CD4-positive, alpha-beta T cell treated with Interleukin-15 for 4 hours (primary cell): ENCODE data around the gene THBS1.

ENCODE experiments used
- DNase-seq: peaks from one replicate; pipeline ENCODE4 v3.0.0-alpha.2; 2020; ENCODE audit warnings: low spot score

The THBS1 gene

GRCh38 chr15:39580485-39581241 is at the start of gene THBS1:
THBS1 (plus strand) TSS chr15:39581079; CDS start chr15:39581858, 779 bp downstream.
- no peak for DNase-seq

DNA sequence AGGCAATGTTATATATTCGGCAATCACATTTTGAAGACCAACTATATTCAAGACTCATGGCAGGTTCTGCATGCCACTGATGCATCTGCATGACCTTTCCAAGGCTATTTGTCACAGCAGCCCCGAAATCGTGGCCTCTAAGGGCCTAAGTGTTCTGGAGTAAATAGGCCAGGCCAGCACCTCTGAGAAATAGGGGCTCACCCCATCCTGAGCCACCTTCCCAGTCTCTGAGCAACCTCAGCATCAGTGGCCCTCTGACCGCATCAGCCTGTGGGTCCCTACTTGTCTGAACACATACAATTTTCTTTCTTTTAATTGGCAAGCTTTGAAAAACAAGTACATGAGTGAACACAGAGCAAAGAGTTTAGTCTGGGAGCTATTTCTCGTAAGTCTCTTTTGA is 45.9 kb upstream of the THBS1 start:
- DNase-seq: no peak

DNA sequence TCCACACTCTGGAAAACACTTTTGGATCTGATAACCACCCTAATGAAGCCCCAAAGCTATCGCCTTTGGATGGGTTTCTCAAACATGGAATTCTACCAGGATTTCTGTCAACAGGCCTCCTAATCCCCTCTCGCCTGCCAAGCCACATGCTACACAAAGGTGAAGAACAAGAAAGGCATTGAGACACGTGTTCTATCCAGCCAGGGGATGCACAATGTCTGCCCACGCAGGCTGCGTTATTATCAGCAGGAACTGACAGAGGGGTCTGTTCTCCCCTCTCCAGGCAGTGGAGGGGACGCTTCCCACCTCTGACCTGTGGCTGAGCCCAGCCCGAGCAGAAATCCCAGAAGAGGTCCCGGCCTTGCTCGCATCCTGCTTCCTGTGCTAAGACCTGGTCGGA is 45.4 kb upstream of the THBS1 start:
- DNase-seq: no peak

- no peak for DNase-seq
Observed at GRCh38 chr15:39538936-39539335, 41.9 kb upstream of the THBS1 start.

- DNase-seq: no peak
Observed at GRCh38 chr15:39539466-39539865, 41.4 kb upstream of the THBS1 start.

GRCh38 chr15:39539973-39540558 is 40.8 kb upstream of the THBS1 start:
- DNase-seq: no peak

DNA sequence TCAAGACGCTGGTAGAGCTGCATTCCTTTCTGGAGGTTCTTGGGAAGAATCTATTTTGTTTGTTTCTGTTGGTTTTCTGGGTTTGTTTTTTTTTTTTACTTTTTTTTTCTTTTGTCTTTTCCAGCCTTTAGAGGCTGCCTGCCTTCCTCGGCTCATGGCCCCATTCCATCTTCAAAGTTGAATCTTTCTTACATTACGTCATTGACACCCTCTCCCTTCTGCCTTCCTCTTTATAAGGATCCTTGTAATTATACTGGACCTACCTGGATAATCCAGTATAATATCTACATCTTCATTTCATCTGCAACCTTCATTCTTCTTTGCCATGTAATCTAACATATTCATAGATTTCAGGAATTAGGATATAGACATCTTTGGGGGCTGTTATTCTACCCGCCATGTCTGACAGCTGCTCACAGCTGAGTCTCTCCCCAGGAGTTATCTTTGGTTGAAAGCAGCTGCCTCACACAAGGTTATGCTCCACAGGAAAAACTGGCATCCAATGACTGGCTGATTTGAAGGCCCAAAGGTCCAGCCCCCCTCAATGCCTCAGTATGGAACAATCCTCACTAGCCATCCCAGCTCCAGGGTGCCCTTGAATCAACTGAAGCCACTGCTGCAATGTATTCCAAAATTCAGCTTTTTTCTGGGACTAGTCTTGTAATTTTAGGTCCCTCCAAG is 38.4 kb upstream of the THBS1 start:
- DNase-seq: no peak

DNA sequence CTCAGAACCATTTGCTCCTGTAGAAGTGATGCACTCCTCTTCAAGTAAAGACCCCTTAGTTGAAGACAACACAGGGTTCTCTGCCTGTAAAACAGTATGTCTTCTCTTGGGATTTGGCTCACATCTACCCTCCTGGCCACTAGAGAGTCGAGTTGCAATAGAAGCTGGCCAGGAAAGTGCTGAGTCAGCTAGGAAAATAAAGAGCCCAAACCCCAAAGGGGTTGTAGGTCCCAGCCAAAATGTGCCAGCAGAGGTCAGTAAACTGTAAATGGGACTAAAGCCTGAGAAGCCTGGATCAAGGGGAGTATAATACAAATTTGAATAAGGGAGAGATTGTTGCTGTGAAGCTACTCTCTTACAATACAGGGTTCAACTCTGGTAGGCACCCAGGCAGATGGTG is 37.2 kb upstream of the THBS1 start:
- DNase-seq: no peak

- DNase-seq: no peak
Observed at GRCh38 chr15:39546842-39547241, 34.0 kb upstream of the THBS1 start.

DNA sequence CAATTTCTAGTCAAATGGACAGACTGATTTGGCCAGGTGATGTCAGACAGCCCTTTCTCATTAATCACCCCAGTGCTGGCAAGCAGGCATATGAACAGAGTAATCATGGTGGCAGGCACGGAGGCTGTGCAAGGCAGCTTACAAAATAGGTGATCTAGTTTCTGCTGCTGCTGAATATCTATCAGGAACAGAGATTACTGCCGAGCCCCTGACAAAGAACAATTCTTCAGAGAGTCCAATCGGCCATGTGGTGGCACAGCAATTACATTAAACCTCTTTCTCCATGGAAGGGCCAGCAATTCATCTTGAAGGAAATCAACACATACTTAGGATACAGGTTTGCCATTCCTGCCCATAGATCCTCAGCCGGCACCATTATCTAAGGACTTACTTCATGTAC is 32.3 kb upstream of the THBS1 start:
- no peak for DNase-seq

GRCh38 chr15:39549912-39550311 is 31.0 kb upstream of the THBS1 start:
- no peak for DNase-seq

GRCh38 chr15:39551476-39551875 is 29.4 kb upstream of the THBS1 start:
- no peak for DNase-seq

- no peak for DNase-seq
Observed at GRCh38 chr15:39552556-39552955, 28.3 kb upstream of the THBS1 start.

DNA sequence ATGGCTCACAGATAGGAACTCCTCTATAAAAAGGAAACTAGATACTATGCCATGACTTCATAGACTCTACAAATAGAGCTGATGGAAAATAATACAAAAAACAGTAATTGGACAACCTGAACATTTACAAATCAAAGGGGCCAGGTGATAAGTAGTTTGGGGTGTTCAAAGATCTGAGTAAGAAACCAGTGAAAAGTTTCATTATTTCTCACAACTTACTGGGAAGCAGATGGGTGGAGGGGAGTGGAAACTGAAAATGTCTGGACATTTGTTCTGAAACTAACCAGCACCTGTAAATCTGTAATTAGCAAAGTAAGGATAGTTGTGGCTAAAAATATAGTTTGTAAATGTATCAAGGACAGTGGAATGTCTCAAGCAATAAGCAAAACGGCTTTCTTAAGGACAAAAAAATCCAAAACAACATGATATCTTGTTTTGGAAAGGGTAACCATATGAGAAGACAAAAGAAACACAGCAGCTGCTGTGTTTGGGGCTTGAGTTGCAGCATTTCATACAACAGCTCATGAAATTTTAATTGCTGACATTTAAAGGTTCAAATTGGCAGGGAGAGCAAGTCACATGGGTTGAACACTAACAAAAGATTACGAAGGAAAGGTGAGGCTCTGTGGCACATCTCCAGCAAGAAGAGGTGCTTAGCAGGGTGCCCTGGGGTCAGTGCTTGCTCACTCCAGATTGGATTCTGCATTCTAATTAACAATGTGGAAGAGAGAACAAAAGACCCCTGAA is 26.8 kb upstream of the THBS1 start:
- DNase-seq: no peak

- DNase-seq: no peak
Observed at GRCh38 chr15:39554746-39555387, 26.0 kb upstream of the THBS1 start.

GRCh38 chr15:39555885-39556284 is 25.0 kb upstream of the THBS1 start:
- no peak for DNase-seq

DNA sequence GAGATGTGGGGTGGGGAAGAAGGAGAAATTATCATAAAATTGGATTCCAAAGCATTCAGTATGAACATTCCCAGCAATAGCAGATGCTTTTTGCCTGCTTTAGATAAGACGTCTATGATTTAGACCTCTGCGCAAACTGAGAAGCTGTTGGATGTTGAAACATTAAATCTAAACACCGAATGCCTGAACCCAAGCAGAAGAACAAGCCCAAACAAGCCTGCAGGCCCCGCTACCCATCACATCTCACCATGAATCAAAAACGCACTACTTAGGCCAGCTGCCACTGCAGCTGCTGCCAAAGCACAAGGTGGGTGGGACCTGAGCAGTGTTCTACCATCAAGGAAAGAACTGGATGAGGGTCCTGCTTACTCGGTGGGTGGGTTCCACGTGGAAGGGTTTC is 24.4 kb upstream of the THBS1 start:
- DNase-seq: no peak

DNA sequence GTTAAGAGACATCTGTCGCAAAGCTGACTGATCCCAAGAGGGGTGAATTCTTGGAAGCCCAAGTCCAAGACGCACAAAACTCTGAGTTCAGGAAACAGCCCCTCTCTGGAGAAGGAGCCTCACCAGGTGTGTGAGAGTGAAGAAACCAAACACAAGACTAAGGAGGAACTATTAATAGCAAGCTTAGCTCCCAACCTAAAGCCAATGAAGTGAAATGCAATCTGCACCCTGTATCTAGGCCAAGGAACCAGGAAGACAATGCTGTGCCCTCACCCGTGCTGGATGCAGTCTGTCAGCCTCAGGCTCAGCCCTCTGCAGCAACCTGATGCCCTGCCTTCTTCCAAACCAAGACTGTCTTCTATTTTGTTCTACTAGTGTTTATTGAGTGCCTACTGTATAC is 22.5 kb upstream of the THBS1 start:
- DNase-seq: no peak

GRCh38 chr15:39564972-39565665 is 15.8 kb upstream of the THBS1 start:
- no peak for DNase-seq

- DNase-seq: no peak
Observed at GRCh38 chr15:39565851-39566250, 15.0 kb upstream of the THBS1 start.

- no peak for DNase-seq
Observed at GRCh38 chr15:39573287-39573686, 7.6 kb upstream of the THBS1 start.

DNA sequence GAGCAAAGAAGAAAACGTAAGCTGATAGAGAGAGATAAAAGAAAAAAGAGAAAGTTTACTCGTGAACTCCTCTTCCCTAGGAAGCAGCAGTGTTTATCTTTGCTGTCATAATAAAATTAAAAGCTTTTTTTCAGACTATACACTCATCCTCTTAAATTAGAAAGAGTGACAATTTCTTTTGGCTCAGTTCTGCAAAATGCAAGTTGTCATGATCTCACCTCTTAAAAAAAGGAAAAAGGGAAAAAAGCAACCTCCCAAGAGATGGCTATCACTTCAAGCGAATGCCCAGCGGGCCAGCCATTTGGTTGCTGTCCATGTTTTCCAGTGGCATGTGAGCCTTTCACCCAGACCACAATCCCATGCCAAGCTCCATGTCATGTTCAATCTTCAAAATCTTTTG is 7.0 kb upstream of the THBS1 start:
- DNase-seq: no peak
